ENCODE results near the gene BUB3. TPM values are rescaled to one million over a fixed set of nuclear protein-coding genes. Genes with fewer than 3 reads are reported as not detected.

Gene BUB3
- total RNA-seq, 4 donors from 2014 or later = 57.2 to 156 (median 99.4) TPM

DNA sequence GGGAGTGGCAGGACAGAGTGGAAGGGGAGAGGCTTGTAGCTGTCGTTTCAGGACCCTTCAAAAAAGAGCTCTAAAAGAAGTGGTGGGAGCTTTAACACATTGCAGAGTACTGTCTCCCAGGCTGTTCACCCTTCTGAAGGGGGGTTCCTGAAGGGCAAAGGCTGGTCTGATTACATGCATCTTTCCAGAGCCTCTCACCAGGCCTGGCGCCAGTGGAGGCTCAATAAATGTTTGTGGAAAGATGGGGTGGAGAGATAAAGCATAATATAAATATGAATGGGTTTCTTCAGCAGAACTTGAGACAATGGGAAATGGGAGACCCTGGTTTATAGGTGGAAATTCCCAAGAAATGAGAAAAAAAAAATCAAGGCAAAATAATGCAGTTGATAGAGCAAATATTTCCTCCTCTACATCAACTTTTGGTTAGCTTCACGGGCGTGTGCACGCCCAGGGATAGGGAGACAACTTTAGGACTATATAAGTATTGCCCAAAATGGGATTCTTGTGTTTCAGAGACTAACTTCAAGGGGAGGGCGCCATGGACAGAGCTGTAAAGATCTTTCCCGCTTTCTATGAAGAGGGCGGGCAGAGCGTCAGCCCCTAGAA lies 613 bp upstream of the BUB3 start:
- Histone ChIP-seq H3K27me3 (peaks cover 18 to 41% of the 10 kb centered on the region in 2 donors), H3K9me3 (no peaks in the 10 kb centered on the region), H3K4me1 (peaks cover 3 to 11% of the 10 kb centered on the region in 2 donors), H3K36me3 (no peaks in the 10 kb centered on the region), H3K27ac (no peak overlapping the region), H3K4me3 (no peak overlapping the region)
- no peak for TF ChIP-seq CTCF (IDR thresholded peaks at IDR 0.05)
- TF ChIP-seq POLR2A (IDR thresholded peaks at IDR 0.05) = no peak
- DNase-seq = no peak
- intact Hi-C loops (cut with DNase I; ENCODE audit: low total_unique reads) = no loop called here

DNA sequence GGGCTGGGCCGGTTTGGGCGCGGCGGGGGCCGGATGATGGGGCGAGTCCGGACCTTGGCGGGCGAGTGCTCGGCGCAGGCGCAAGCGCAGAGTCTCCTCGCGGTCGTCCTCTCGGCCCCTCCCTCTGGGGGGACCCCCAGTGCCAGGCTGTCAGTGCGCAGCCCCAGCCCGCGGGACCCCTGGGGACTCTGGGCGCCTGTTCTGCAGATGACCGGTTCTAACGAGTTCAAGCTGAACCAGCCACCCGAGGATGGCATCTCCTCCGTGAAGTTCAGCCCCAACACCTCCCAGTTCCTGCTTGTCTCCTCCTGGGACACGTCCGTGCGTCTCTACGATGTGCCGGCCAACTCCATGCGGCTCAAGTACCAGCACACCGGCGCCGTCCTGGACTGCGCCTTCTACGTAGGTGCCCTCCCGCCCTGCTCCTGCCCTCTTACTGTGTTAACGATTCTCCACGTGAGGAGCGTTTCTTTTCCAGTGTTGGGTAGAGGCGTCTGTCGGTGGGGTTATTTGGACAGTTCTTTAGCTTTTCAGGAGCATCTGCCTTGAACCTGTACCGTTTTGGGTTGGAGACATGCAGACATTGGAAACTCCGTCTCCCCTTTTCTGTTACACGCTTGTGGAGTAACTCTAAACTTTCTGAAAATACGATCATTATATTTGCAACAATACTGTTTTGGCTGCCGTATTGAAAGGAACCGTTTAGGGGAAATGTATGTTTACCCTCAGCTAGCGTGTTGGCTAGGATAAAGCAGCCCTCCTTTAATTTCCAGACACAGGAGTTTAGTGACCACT lies 706 bp downstream of the BUB3 start:
- no peak for TF ChIP-seq CTCF (IDR thresholded peaks at IDR 0.05)
- TF ChIP-seq POLR2A (IDR thresholded peaks at IDR 0.05) = no peak
- H3K27me3 ChIP-seq = peaks cover 9 to 31% of the 10 kb centered on the region in 2 donors
- DNase-seq = peak in 1 of 2 donors; percentile 45
- H3K9me3 ChIP-seq = no peaks in the 10 kb centered on the region
- intact Hi-C loops (cut with DNase I; ENCODE audit: low total_unique reads) = no loop called here
- peak overlapping the region; percentile 82 to 84 for H3K27ac ChIP-seq
- H3K4me1 ChIP-seq = peaks cover 3 to 8% of the 10 kb centered on the region in 2 donors
- no peaks in the 10 kb centered on the region for H3K36me3 ChIP-seq
- peak overlapping the region; percentile 87 to 98 for H3K4me3 ChIP-seq

DNA sequence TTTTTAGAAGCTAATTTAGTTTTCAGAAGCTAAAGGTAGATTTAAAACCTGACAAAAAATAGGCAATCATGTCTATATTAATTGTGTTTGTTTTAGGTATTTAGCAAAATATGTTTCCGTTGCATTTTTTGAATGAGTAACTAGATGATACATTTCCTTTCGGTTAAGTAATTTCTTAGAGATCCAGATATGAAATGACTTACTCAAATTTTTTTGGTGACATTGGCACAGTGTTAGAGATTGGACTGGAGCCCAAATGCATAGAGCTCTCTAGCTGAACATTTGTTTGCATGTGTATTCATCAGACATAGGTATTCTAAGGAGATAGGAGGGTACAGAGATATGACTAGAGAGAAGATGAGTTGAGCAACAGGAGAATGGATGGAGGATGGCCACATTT lies 1.9 kb downstream of the BUB3 start:
- Histone ChIP-seq H3K36me3 (no peaks in the 10 kb centered on the region), H3K27me3 (peaks cover 0 to 19% of the 10 kb centered on the region in 2 donors), H3K4me3 (no peak overlapping the region), H3K27ac (no peak overlapping the region), H3K9me3 (no peaks in the 10 kb centered on the region), H3K4me1 (peaks cover 1 to 3% of the 10 kb centered on the region in 2 donors)
- TF ChIP-seq POLR2A (IDR thresholded peaks at IDR 0.05) = no peak
- no peak for TF ChIP-seq CTCF (IDR thresholded peaks at IDR 0.05)
- intact Hi-C loops (cut with DNase I; ENCODE audit: low total_unique reads) = no loop called here
- DNase-seq = no peak

DNA sequence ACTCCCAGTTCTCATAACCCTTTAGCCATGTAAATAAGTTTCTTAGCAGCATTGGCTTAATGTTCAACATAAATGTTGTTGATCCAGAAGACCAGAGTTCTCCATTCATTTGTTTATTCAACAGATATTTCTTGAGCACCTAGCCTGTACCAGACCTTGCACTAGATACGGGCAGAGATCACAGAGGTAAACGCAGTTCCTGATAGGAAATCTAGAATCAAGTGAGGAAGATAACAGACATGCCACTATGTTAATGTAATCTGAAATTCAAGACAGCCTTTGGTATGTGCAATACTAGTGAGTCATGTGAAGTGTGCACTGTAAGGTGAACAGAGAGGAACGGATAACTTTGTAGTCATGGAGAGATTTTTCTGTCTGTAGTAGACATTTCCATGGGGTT lies 3.0 kb downstream of the BUB3 start:
- intact Hi-C loops (cut with DNase I; ENCODE audit: low total_unique reads) = no loop called here
- Histone ChIP-seq H3K36me3 (no peaks in the 10 kb centered on the region), H3K9me3 (no peaks in the 10 kb centered on the region), H3K4me1 (peaks cover 0 to 3% of the 10 kb centered on the region in 2 donors), H3K27ac (no peak overlapping the region), H3K27me3 (peaks cover 0 to 8% of the 10 kb centered on the region in 2 donors), H3K4me3 (no peak overlapping the region)
- TF ChIP-seq CTCF (IDR thresholded peaks at IDR 0.05) (no peak), POLR2A (IDR thresholded peaks at IDR 0.05) (no peak)
- no peak for DNase-seq

GRCh38 chr10:123158682-123159081 lies 4.5 kb downstream of the BUB3 start:
- TF ChIP-seq CTCF (IDR thresholded peaks at IDR 0.05) = no peak
- TF ChIP-seq POLR2A (IDR thresholded peaks at IDR 0.05) = no peak
- no peaks in the 10 kb centered on the region for H3K36me3 ChIP-seq
- no peak overlapping the region for H3K4me3 ChIP-seq
- H3K27me3 ChIP-seq = no peaks in the 10 kb centered on the region
- intact Hi-C loops (cut with DNase I; ENCODE audit: low total_unique reads) = no loop called here
- DNase-seq = no peak
- no peak overlapping the region for H3K27ac ChIP-seq
- H3K4me1 ChIP-seq = peaks cover 0 to 3% of the 10 kb centered on the region in 2 donors
- no peaks in the 10 kb centered on the region for H3K9me3 ChIP-seq

All from uterus (tissue), 4 donors.